Ovary (tissue), 9 donors: ENCODE measurements around the gene HSDL1. TPM values are rescaled to one million over a fixed set of nuclear protein-coding genes. Genes with fewer than 3 reads are reported as not detected.

Source experiments
- DNase-seq, 5 donors: peaks; one replicate each; pipeline ENCODE4 v3.0.0-alpha.2; 2019 to 2020
- H3K27ac ChIP-seq, 2 donors: fragments of 200-600 bp; one replicate each; pipeline versions ENCODE4 v1.5.1 to v1.8.0; 2019 to 2022
- H3K27me3 ChIP-seq: fragments of 200-600 bp; one replicate; pipeline ENCODE4 v1.8.0; 2022
- H3K36me3 ChIP-seq: fragments of 200-600 bp; sonication (generic); one replicate; pipeline ENCODE4 v1.5.1; 2019
- H3K4me1 ChIP-seq: one replicate; pipeline ENCODE4 v1.8.1; 2013; ENCODE audit warnings: mild to moderate bottlenecking, moderate library complexity; ENCODE audit not compliant: insufficient read depth
- H3K4me3 ChIP-seq: fragments of 200-600 bp; sonication (generic); one replicate; pipeline ENCODE4 v1.5.1; 2017
- H3K9me3 ChIP-seq, 2 donors: fragments of 200-600 bp in 1 of 2; sonication (generic) in 1 of 2; one replicate each; pipeline versions ENCODE4 v1.5.1 to v1.8.1; 2013 to 2019; ENCODE audit warnings: mild to moderate bottlenecking in 1 of 2, moderate library complexity in 1 of 2
- CTCF ChIP-seq, 3 donors: fragments of 450-650 bp in 2 of 3; fragments of 200-600 bp in 1 of 3; IDR thresholded peaks; one replicate each; pipeline versions ENCODE4 v1.5.1 to v1.8.0; 2016 to 2022; ENCODE audit warnings: antibody characterized with exemption in 3 of 3, mild to moderate bottlenecking in 1 of 3
- EP300 ChIP-seq: sonication (generic); formaldehyde crosslinking; IDR thresholded peaks from one replicate; pipeline ENCODE4 v1.6.1; 2017; ENCODE audit warnings: antibody characterized with exemption
- POLR2A ChIP-seq: fragments of 450-650 bp; IDR thresholded peaks from one replicate; pipeline ENCODE4 v1.6.1; 2017; ENCODE audit warnings: antibody characterized with exemption, mild to moderate bottlenecking, moderate library complexity
- WGBS, 3 donors: extraction: QIAGEN DNeasy Blood & Tissue Kit in 1 of 3; methylation state at CpG; one replicate each; pipeline versions ENCODE4 v1.1.5 to v1.1.7; 2013 to 2017; 5-methylcytosine and 5-hydroxymethylcytosine counted together
- intact Hi-C, 4 donors: fragments of 100-400 bp; cut with DNase I; formaldehyde crosslinking; loops; one replicate each; pipeline versions ENCODE4 v1.11.0 to v1.15.1; 2022 to 2023
- polyA plus RNA-seq, 2 donors: library from polyadenylated mRNA; stranded (reverse); fragments of 200-250 nt in 1 of 2; fragments of 350-450 nt in 1 of 2; fragmentation: Illumina TruSeq in 1 of 2; extraction: RNeasy Lipid Tissue Mini Kit (QIAGEN cat#74804) in 1 of 2; gene quantifications; one replicate each; pipeline ENCODE4 v1.2.3, GENCODE V29; 2013 to 2014
- total RNA-seq, 7 donors: library from RNA; depleted of rRNA in 2 of 7; stranded (reverse); fragments of >200 nt in 2 of 7; fragmentation: NEBNext Ultra II Directional in 3 of 7; extraction: Animal tissue kit (Norgen Biotek cat#: 25700) in 3 of 7; gene quantifications; one replicate each; pipeline versions ENCODE4 v1.1.0 to v1.2.4, GENCODE V29; 2016 to 2023
- donor health status: DM: no; HTN: no; CAD: no; lungs with moderate emphysema.
- donor health status: DM: no; HTN: no; CAD: no.
- donor health status: Bipolar disorder and iron deficiency.
- donor health status: DM: yes; HTN: yes; CAD: no.
- donor health status: DM: no; HTN: no; CAD: no.
- donor health status: DM: yes; HTN: yes; CAD: no.

The HSDL1 gene
- total and polyA plus RNA-seq, 9 donors = 17.5 to 34.1 (median 27.2) TPM

- TF ChIP-seq EP300 = no peak
- no peak for TF ChIP-seq POLR2A
- TF ChIP-seq CTCF (IDR thresholded peaks at IDR 0.05) = no peak
- intact Hi-C loops = loop anchor here in 3 of 4 donors (10.0 kb wide), 2 partner anchors 86 to 96 kb away; partner anchors contain the start of gene TAF1C (in 2 of the 3)
- no peak for DNase-seq
- Histone ChIP-seq H3K36me3 (peaks cover 3% of the 10 kb centered on the region), H3K9me3 (no peaks in the 10 kb centered on the region), H3K27me3 (no peaks in the 10 kb centered on the region), H3K27ac (no peak overlapping the region), H3K4me1 (no peaks in the 10 kb centered on the region), H3K4me3 (no peak overlapping the region)
- 73 to 78% (median 78%) methylated on average over 15 of the region's 15 CpGs for WGBS, 3 donors
Measured at GRCh38 chr16:84088695-84089395, 56.1 kb downstream of the HSDL1 start.

- intact Hi-C loops = loop anchor here in 3 of 4 donors (10.0 kb wide), 2 partner anchors 87 to 97 kb away; partner anchors contain the start of gene TAF1C (in 2 of the 3)
- 62 to 69% (median 67%) methylated on average over 11 of the region's 11 CpGs for WGBS, 3 donors
- Histone ChIP-seq H3K27ac (no peak overlapping the region), H3K4me3 (no peak overlapping the region), H3K9me3 (no peaks in the 10 kb centered on the region), H3K27me3 (no peaks in the 10 kb centered on the region), H3K4me1 (no peaks in the 10 kb centered on the region), H3K36me3 (peaks cover 3% of the 10 kb centered on the region)
- no peak for DNase-seq
- TF ChIP-seq CTCF (IDR thresholded peaks at IDR 0.05) = no peak
Measured at GRCh38 chr16:84087466-84088151, 57.4 kb downstream of the HSDL1 start.

GRCh38 chr16:84087001-84087400 is 58.0 kb downstream of the HSDL1 start:
- DNase-seq = no peak
- intact Hi-C loops = loop anchor here in 3 of 4 donors (10.0 kb wide), 2 partner anchors 88 to 98 kb away; partner anchors contain the start of gene TAF1C (in 2 of the 3)
- Histone ChIP-seq H3K27ac (no peak overlapping the region), H3K9me3 (no peaks in the 10 kb centered on the region), H3K36me3 (peaks cover 3% of the 10 kb centered on the region), H3K4me3 (no peak overlapping the region), H3K27me3 (no peaks in the 10 kb centered on the region), H3K4me1 (no peaks in the 10 kb centered on the region)
- TF ChIP-seq CTCF (IDR thresholded peaks at IDR 0.05) (no peak), POLR2A (no peak), EP300 (no peak)
- 81 to 85% (median 83%) methylated on average over 12 of the region's 12 CpGs for WGBS, 3 donors

- no peak for DNase-seq
- Histone ChIP-seq H3K36me3 (peaks cover 3% of the 10 kb centered on the region), H3K27ac (no peak overlapping the region), H3K9me3 (no peaks in the 10 kb centered on the region), H3K27me3 (no peaks in the 10 kb centered on the region), H3K4me1 (no peaks in the 10 kb centered on the region), H3K4me3 (no peak overlapping the region)
- TF ChIP-seq EP300 (no peak), CTCF (IDR thresholded peaks at IDR 0.05) (no peak), POLR2A (no peak)
- intact Hi-C loops = loop anchor here in 3 of 4 donors (10.0 kb wide), 2 partner anchors 88 to 98 kb away; partner anchors contain the start of gene TAF1C (in 2 of the 3)
- 66 to 71% (median 69%) methylated on average over 11 of the region's 11 CpGs for WGBS, 3 donors
Measured at GRCh38 chr16:84086341-84086740, 58.6 kb downstream of the HSDL1 start.
